A673 (cell line): ENCODE measurements around the gene ATP6V0D1. TPM values are rescaled to one million over a fixed set of nuclear protein-coding genes. Genes with fewer than 3 reads are reported as not detected.
"Not testable (repeated sequence)": the region's sequence is repeated elsewhere in the genome, so short reads cannot be mapped to it uniquely, and the experiment has no call there.

Source experiments
- BruUV-seq: library from RNA; stranded (reverse); fragments of 400-500 nt; replicated peaks from 2 replicates; lab custom pipeline; 2021; lab: Mats Ljungman, UMichigan
- CTCF ChIA-PET: fragments of 300-600 bp; sonication (Branson Sonifier 250); formaldehyde crosslinking; loops from one replicate; lab custom pipeline; 2022; ENCODE audit warnings: antibody characterized with exemption; lab: Charles Lee
- POLR2A ChIA-PET: fragments of 300-600 bp; sonication (Branson Sonifier 250); formaldehyde crosslinking; loops from one replicate; lab custom pipeline; 2022; ENCODE audit warnings: antibody characterized with exemption; ENCODE audit not compliant: low non-redundant PET; lab: Charles Lee
- DNase-seq: peaks from one replicate; pipeline ENCODE4 v3.0.0-alpha.2; 2015; ENCODE audit warnings: low spot score
- H3K27ac ChIP-seq: fragments of 200-600 bp; sonication (generic); 2 replicates; pipeline ENCODE4 v1.5.1; 2016; ENCODE audit warnings: mixed run types, low read depth, mild to moderate bottlenecking, mixed read lengths, antibody characterized with exemption, low read length; ENCODE audit not compliant: poor library complexity, severe bottlenecking
- H3K27me3 ChIP-seq: fragments of 200-600 bp; sonication (generic); replicated peaks from 2 replicates; pipeline ENCODE4 v1.6.1; 2017; ENCODE audit warnings: mixed run types, low read depth, mild to moderate bottlenecking, mixed read lengths, antibody characterized with exemption, low read length; ENCODE audit not compliant: insufficient read depth, poor library complexity
- H3K36me3 ChIP-seq: fragments of 200-600 bp; sonication (generic); 2 replicates; pipeline ENCODE4 v1.6.1; 2016; ENCODE audit warnings: mixed run types, mild to moderate bottlenecking, mixed read lengths, antibody characterized with exemption, low read length; ENCODE audit not compliant: insufficient read depth, poor library complexity, severe bottlenecking
- H3K4me1 ChIP-seq: fragments of 200-600 bp; sonication (generic); 2 replicates; pipeline ENCODE4 v1.6.1; 2017; ENCODE audit warnings: mixed run types, mild to moderate bottlenecking, mixed read lengths, antibody characterized with exemption, low read length; ENCODE audit not compliant: insufficient read depth, poor library complexity, severe bottlenecking
- H3K4me3 ChIP-seq: fragments of 200-600 bp; sonication (generic); 2 replicates; pipeline ENCODE4 v1.5.1; 2016; ENCODE audit warnings: low read depth, mixed run types, mild to moderate bottlenecking, mixed read lengths, low read length; ENCODE audit not compliant: poor library complexity, severe bottlenecking
- H3K9me3 ChIP-seq: fragments of 200-600 bp; sonication (generic); 2 replicates; pipeline ENCODE4 v1.6.1; 2016; ENCODE audit warnings: mixed run types, low read depth, mild to moderate bottlenecking, mixed read lengths, antibody characterized with exemption, low read length; ENCODE audit not compliant: poor library complexity, severe bottlenecking
- CTCF ChIP-seq: fragments of 300-800, 200-600 bp; sonication (generic); conservative IDR thresholded peaks from 2 replicates; pipeline ENCODE4 v1.5.1; 2017; ENCODE audit warnings: low read depth, mild to moderate bottlenecking, antibody characterized with exemption, low read length, moderate library complexity, mixed read lengths
- EZH2 ChIP-seq: fragments of 200-600 bp; sonication (generic); IDR thresholded peaks from 2 replicates; pipeline ENCODE4 v1.6.1; 2017; ENCODE audit warnings: borderline replicate concordance, low read depth, mild to moderate bottlenecking, mixed read lengths, antibody characterized with exemption, low read length; ENCODE audit not compliant: poor library complexity, severe bottlenecking
- intact Hi-C: fragments of 100-400 bp; cut with micrococcal nuclease; formaldehyde crosslinking; loops from one replicate; pipeline ENCODE4 v1.10.0; 2022; ENCODE audit not compliant: unreplicated experiment
- total RNA-seq: library from RNA; stranded (reverse); gene quantifications from 2 replicates; pipeline ENCODE4 v1.2.3, GENCODE V29; 2021

ATP6V0D1 gene
- total RNA-seq, 1 experiment from 2014 or later: 63.9 TPM

GRCh38 chr16:67516296-67517154 lies 35.6 kb upstream of the ATP6V0D1 start:
- H3K4me3 ChIP-seq: no peak overlapping the region
- H3K4me1 ChIP-seq: no peaks in the 10 kb centered on the region
- ChIA-PET POLR2A (no interaction called here), CTCF (no interaction called here)
- no peaks in the 10 kb centered on the region for H3K36me3 ChIP-seq
- H3K27ac ChIP-seq: no peak overlapping the region
- TF ChIP-seq CTCF: no peak
- no peak for TF ChIP-seq EZH2
- intact Hi-C loops: no loop called here
- DNase-seq: no peak
- H3K9me3 ChIP-seq: no peaks in the 10 kb centered on the region
- no TSS peak for BruUV-seq
- no peaks in the 10 kb centered on the region for H3K27me3 ChIP-seq

- no peaks in the 10 kb centered on the region for H3K4me1 ChIP-seq
- DNase-seq: peak; percentile 89
- H3K36me3 ChIP-seq: no peaks in the 10 kb centered on the region
- no peak overlapping the region for H3K27ac ChIP-seq
- no peaks in the 10 kb centered on the region for H3K9me3 ChIP-seq
- no TSS peak for BruUV-seq
- intact Hi-C loops: loop anchor here (1.0 kb wide), 1 partner anchor 20 kb away; no protein-coding TSS in a partner anchor
- POLR2A ChIA-PET: interaction anchor here (0.6 kb wide), 1 partner anchor 504 kb away, joined by 3 read pairs; no protein-coding TSS in a partner anchor
- no peak overlapping the region for H3K4me3 ChIP-seq
- no peaks in the 10 kb centered on the region for H3K27me3 ChIP-seq
- CTCF ChIA-PET: interaction anchor here (0.5 to 1.5 kb wide), 6 partner anchors 9 to 146 kb away, joined by 3 to 14 read pairs (median 8); partner anchors contain the start of genes ACD, ATP6V0D1 and PARD6A
- TF ChIP-seq CTCF (peak; percentile 72), EZH2 (no peak)
Observed at GRCh38 chr16:67514382-67514828, 33.4 kb upstream of the ATP6V0D1 start.

DNA sequence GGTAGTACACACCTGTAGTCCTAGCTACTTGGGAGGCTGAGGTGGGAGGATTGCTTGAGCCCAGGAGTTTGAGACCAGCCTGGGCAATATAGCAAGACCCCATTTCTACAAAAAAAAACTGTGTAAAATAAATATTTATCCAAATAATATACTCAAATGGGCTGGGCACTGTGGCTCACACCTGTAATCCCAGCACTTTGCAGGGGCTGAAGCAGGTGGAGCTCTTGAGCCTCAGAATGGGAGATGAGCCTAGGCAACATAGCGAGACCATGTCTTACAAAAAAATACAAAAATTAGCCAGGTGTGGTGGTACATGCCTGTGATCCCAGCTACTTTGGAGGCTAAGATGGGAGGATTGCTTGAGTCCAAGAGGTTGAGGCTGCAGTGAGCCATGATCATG lies 32.9 kb upstream of the ATP6V0D1 start:
- POLR2A ChIA-PET: interaction anchor here (0.6 kb wide), 1 partner anchor 505 kb away, joined by 3 read pairs; no protein-coding TSS in a partner anchor
- H3K9me3 ChIP-seq, DNase-seq, H3K27ac ChIP-seq, H3K27me3 ChIP-seq, H3K4me1 ChIP-seq, H3K36me3 ChIP-seq, BruUV-seq, H3K4me3 ChIP-seq: not testable (repeated sequence)
- intact Hi-C loops: loop anchor here (1.0 kb wide), 1 partner anchor 20 kb away; no protein-coding TSS in a partner anchor
- CTCF ChIA-PET: interaction anchor here (0.5 to 1.5 kb wide), 6 partner anchors 10 to 147 kb away, joined by 3 to 14 read pairs (median 8); partner anchors contain the start of genes ACD, ATP6V0D1 and PARD6A
